Stimulated activated CD8-positive, alpha-beta memory T cell treated with anti-CD3 and anti-CD28 coated beads, Interleukin-4, amount 100 ng/mL, for 4 hours (primary cell): ENCODE measurements around the gene HBD.

Experiments used
- DNase-seq, 2 donors: peaks; one replicate each; pipeline ENCODE4 v3.0.0-alpha.2; 2020; ENCODE audit warnings: low read depth in 2 of 2, low spot score in 1 of 2

The HBD gene

GRCh38 chr11:5233307-5233706 is 976 bp downstream of the HBD start:
- no peak for DNase-seq

GRCh38 chr11:5232821-5233220 is 1.5 kb downstream of the HBD start:
- DNase-seq = no peak

- DNase-seq = no peak
Measured at GRCh38 chr11:5232176-5232575, 2.1 kb downstream of the HBD start.

- no peak for DNase-seq
Measured at GRCh38 chr11:5231111-5231510, 3.2 kb downstream of the HBD start.

GRCh38 chr11:5230266-5230665 is 4.0 kb downstream of the HBD start:
- no peak for DNase-seq

- no peak for DNase-seq
Measured at GRCh38 chr11:5229796-5230195, 4.5 kb downstream of the HBD start.

- DNase-seq = no peak
Measured at GRCh38 chr11:5229356-5229755, 4.9 kb downstream of the HBD start.

GRCh38 chr11:5228124-5228523 is 6.2 kb downstream of the HBD start:
- no peak for DNase-seq

- no peak for DNase-seq
Measured at GRCh38 chr11:5227681-5228080, 6.6 kb downstream of the HBD start.

- no peak for DNase-seq
Measured at GRCh38 chr11:5226732-5227310, 7.5 kb downstream of the HBD start, which contains the start of gene HBB. HBB (minus strand) TSS chr11:5227071; CDS start chr11:5227021, 50 bp downstream.

- no peak for DNase-seq
Measured at GRCh38 chr11:5225480-5225871, 8.8 kb downstream of the HBD start.

- no peak for DNase-seq
Measured at GRCh38 chr11:5224538-5225479, 9.5 kb downstream of the HBD start.

- no peak for DNase-seq
Measured at GRCh38 chr11:5223686-5224085, 10.6 kb downstream of the HBD start.

- no peak for DNase-seq
Measured at GRCh38 chr11:5223146-5223545, 11.1 kb downstream of the HBD start.

GRCh38 chr11:5210376-5210885 is 23.9 kb downstream of the HBD start:
- no peak for DNase-seq

- no peak for DNase-seq
Measured at GRCh38 chr11:5204787-5205186, 29.5 kb downstream of the HBD start.

GRCh38 chr11:5203366-5203765 is 30.9 kb downstream of the HBD start:
- no peak for DNase-seq

- DNase-seq = no peak
Measured at GRCh38 chr11:5200582-5200981, 33.7 kb downstream of the HBD start, which contains the start of gene OR51V1. OR51V1 (minus strand) TSS chr11:5200682; CDS start chr11:5200682, 0 bp downstream.

- DNase-seq = no peak
Measured at GRCh38 chr11:5198285-5198684, 36.0 kb downstream of the HBD start.

- DNase-seq = no peak
Measured at GRCh38 chr11:5197536-5197935, 36.7 kb downstream of the HBD start.

GRCh38 chr11:5196731-5197130 is 37.6 kb downstream of the HBD start:
- no peak for DNase-seq

- DNase-seq = no peak
Measured at GRCh38 chr11:5196067-5196466, 38.2 kb downstream of the HBD start.
